GM10266 (cell line): ENCODE data around the gene GALNT12.

Experiments
- DNase-seq: peaks from one replicate; pipeline ENCODE4 v3.0.0; 2012; ENCODE audit errors: extremely low spot score
- CTCF ChIP-seq: IDR thresholded peaks from 2 replicates; pipeline ENCODE4 v1.5.1; 2012; ENCODE audit warnings: mild to moderate bottlenecking, low read depth; ENCODE audit not compliant: control insufficient read depth, insufficient read depth; ENCODE audit errors: missing control alignments

GALNT12 gene

GRCh38 chr9:98768344-98768743 is 39.1 kb upstream of the GALNT12 start:
- no peak for TF ChIP-seq CTCF

GRCh38 chr9:98770717-98771116 is 36.8 kb upstream of the GALNT12 start:
- no peak for TF ChIP-seq CTCF
- no peak for DNase-seq

More at GRCh38 chr9:98768344-98768743, 39.1 kb upstream of the GALNT12 start:
- no peak for DNase-seq

- DNase-seq, result no peak
- TF ChIP-seq CTCF, result no peak
Observed at GRCh38 chr9:98771209-98771874, 36.1 kb upstream of the GALNT12 start.

GRCh38 chr9:98772364-98773155 is 34.9 kb upstream of the GALNT12 start:
- DNase-seq, result no peak
- TF ChIP-seq CTCF, result no peak

GRCh38 chr9:98773721-98774120 is 33.7 kb upstream of the GALNT12 start:
- DNase-seq, result no peak
- TF ChIP-seq CTCF, result no peak

- TF ChIP-seq CTCF, result peak; percentile 52
- DNase-seq, result no peak
Observed at GRCh38 chr9:98774746-98775145, 32.7 kb upstream of the GALNT12 start.
